Peyer's patch (tissue), 4 donors: Measurements from ENCODE around the gene IQCK. TPM values are rescaled to one million over a fixed set of nuclear protein-coding genes. Genes with fewer than 3 reads are reported as not detected.
"Not testable (repeated sequence)": the region's sequence is repeated elsewhere in the genome, so short reads cannot be mapped to it uniquely, and the experiment has no call there.

ENCODE experiments used
- DNase-seq, 3 donors: peaks; one replicate each; pipeline ENCODE4 v3.0.0-alpha.2; 2017 to 2019
- H3K27ac ChIP-seq, 4 donors: fragments of 200-600 bp; sonication (generic); one replicate each; pipeline ENCODE4 v1.5.1; 2016 to 2019
- H3K27me3 ChIP-seq, 2 donors: fragments of 200-600 bp; sonication (generic); one replicate each; pipeline ENCODE4 v1.5.1; 2019
- H3K36me3 ChIP-seq, 3 donors: fragments of 200-600 bp; sonication (generic); one replicate each; pipeline ENCODE4 v1.5.1; 2016 to 2019
- H3K4me1 ChIP-seq, 4 donors: fragments of 200-600 bp; sonication (generic); one replicate each; pipeline ENCODE4 v1.5.1; 2016 to 2019
- H3K4me3 ChIP-seq, 4 donors: fragments of 200-600 bp; sonication (generic); 1 replicate in 3 of 4; 2 replicates in 1 of 4; pipeline ENCODE4 v1.5.1; 2016 to 2019; ENCODE audit warnings: mild to moderate bottlenecking in 1 of 4
- H3K9me3 ChIP-seq, 4 donors: fragments of 200-600 bp; sonication (generic); one replicate each; pipeline ENCODE4 v1.5.1; 2016 to 2019; ENCODE audit warnings: mild to moderate bottlenecking in 1 of 4
- POLR2A ChIP-seq, 2 donors: fragments of 450-650 bp; IDR thresholded peaks; one replicate each; pipeline ENCODE4 v1.5.1; 2017; ENCODE audit warnings: antibody characterized with exemption in 2 of 2, mild to moderate bottlenecking in 2 of 2, moderate library complexity in 2 of 2
- total RNA-seq, 4 donors: library from RNA; depleted of rRNA; stranded (reverse); fragments of >200 nt; gene quantifications; one replicate each; pipeline ENCODE4 v1.1.0, GENCODE V29; 2016
- TF ChIP-seq, protein P1 (sequence below), 6 experiments: fragments of 450-650 bp in 4 of 6; fragments of 200-600 bp in 2 of 6; sonication (generic) in 1 of 6; IDR thresholded peaks; one replicate each; pipeline ENCODE4 v1.5.1; 2017 to 2019; ENCODE audit warnings: antibody characterized with exemption in 6 of 6, mild to moderate bottlenecking in 3 of 6, moderate library complexity in 1 of 6

The IQCK gene, protein sequence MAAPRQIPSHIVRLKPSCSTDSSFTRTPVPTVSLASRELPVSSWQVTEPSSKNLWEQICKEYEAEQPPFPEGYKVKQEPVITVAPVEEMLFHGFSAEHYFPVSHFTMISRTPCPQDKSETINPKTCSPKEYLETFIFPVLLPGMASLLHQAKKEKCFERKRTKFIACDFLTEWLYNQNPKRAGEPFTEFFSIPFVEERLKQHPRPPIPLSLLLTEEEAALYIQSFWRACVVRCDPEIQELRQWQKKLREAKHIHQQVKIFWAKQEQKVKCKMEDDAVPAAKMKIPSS
- 10 to 100 TPM in 2 of 4 donors, 1 to 10 TPM in 2; 8.2 to 42.9 (median 10.3) TPM for total RNA-seq

DNA sequence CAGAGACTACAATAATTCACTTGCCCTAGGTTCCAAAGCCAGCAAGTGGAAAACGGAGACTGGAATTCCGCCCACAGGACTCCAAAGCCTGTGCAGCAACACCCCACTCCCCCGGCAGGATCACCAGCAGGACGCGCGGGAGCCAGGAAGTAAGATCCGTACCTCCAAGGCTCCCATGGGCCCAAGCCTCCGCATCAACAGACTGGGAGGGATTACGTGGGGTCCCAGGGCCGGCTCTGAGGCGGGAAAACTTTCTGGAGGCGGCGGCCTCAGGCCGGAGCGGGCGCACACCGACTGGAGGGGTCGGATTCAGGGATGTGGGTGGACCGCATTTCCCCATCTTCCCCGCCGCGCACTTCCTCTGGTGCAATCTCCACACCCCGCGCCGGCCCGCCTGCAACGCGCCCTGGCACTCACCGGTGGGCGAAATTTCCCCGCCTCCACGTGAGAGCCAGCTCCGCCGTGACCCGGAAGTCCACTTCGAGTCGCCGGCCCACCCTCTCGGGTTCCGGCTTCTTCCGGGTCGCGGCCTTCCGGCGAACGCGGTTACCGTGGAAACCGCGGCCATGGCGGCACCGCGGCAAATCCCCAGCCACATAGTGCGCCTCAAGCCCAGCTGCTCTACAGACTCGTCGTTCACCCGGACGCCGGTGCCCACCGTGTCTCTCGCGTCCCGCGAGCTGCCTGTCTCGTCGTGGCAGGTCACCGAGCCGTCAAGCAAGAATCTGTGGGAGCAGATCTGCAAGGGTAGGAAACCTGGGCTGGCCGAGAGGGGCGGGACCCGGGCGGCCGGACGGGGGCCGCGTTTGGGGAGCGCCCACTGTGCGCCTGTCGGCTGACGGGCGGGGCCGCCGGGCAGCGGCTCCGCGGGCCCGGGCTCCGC is at the start of gene IQCK, which contains the start of gene KNOP1:
TSS of gene IQCK (plus strand) at position 531 of the 883 bp plus-strand sequence. CDS start at position 567, 36 bp downstream.
TSS of gene KNOP1 (minus strand) at position 487 of the 883 bp plus-strand sequence. CDS start 3,192 bp downstream, outside the sequence.
- TF ChIP-seq, protein P1, sequence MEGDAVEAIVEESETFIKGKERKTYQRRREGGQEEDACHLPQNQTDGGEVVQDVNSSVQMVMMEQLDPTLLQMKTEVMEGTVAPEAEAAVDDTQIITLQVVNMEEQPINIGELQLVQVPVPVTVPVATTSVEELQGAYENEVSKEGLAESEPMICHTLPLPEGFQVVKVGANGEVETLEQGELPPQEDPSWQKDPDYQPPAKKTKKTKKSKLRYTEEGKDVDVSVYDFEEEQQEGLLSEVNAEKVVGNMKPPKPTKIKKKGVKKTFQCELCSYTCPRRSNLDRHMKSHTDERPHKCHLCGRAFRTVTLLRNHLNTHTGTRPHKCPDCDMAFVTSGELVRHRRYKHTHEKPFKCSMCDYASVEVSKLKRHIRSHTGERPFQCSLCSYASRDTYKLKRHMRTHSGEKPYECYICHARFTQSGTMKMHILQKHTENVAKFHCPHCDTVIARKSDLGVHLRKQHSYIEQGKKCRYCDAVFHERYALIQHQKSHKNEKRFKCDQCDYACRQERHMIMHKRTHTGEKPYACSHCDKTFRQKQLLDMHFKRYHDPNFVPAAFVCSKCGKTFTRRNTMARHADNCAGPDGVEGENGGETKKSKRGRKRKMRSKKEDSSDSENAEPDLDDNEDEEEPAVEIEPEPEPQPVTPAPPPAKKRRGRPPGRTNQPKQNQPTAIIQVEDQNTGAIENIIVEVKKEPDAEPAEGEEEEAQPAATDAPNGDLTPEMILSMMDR (IDR thresholded peaks at IDR 0.05), result peak in 3 of 6 experiments; percentile 13 to 27 (median 20)
- peak in 1 of 2 donors; percentile 30 for TF ChIP-seq POLR2A (IDR thresholded peaks at IDR 0.05)
- Histone ChIP-seq H3K27ac (peak within 1 kb of the TSS; percentile 73 to 86 (median 78)), H3K36me3 (peaks cover 0 to 15% (median 0%) of the 10 kb centered on the region in 3 donors), H3K9me3 (no peaks in the 10 kb centered on the region), H3K4me1 (peaks cover 0 to 25% (median 2%) of the 10 kb centered on the region in 4 donors), H3K27me3 (no peaks in the 10 kb centered on the region), H3K4me3 (peak within 1 kb of the TSS; percentile 75 to 96 (median 84))
- peak; percentile 86 to 95 (median 91) for DNase-seq

DNA sequence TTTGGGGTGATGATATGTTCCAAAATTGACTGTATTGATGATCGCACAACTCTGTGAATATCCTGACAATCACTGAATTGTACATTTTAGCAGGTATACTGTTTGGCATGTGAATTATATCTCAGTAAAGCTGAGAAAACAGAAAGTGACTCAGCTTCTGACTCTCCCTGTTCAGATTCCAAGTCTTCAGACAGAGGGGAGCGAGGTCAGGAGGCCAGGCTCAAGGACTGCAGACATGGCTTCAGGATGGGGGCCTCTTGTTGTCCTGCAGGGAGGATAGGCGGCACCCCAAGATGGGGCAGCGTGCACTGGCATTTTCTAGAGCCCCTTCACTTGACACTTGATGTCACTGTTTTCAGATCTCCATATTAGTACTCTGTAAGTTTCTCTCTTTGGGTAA is 45.7 kb upstream of the IQCK start:
- DNase-seq, result no peak
- Histone ChIP-seq H3K36me3 (peaks cover 0 to 40% (median 0%) of the 10 kb centered on the region in 3 donors), H3K4me1 (no peaks in the 10 kb centered on the region), H3K27me3 (no peaks in the 10 kb centered on the region), H3K27ac (no peak overlapping the region), H3K9me3 (no peaks in the 10 kb centered on the region), H3K4me3 (no peak overlapping the region)
- TF ChIP-seq, protein P1 (IDR thresholded peaks at IDR 0.05), result no peak
- TF ChIP-seq POLR2A (IDR thresholded peaks at IDR 0.05), result no peak

DNA sequence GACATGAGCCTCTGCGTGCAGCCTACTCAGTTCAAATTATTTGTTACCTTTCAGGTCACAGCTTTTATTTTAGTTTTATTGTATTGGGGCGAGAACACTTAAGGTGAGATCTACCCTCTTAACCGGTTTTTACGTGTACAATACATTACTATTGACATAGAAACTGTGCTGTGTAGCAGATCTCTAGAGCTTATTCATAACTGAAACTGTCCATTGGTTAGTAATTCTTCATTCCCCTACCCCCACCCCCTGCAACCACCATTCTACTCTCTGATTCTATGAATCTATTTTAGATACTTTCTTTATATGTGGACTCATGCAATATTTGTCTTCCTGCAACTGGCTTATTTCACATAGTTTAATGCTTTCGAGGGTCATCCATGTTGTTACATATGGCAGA is 43.6 kb upstream of the IQCK start:
- Histone ChIP-seq H3K4me1 (no peaks in the 10 kb centered on the region), H3K27ac (no peak overlapping the region), H3K9me3 (no peaks in the 10 kb centered on the region), H3K36me3 (peaks cover 0 to 31% (median 0%) of the 10 kb centered on the region in 3 donors), H3K27me3 (no peaks in the 10 kb centered on the region), H3K4me3 (no peak overlapping the region)
- no peak for DNase-seq
- no peak for TF ChIP-seq POLR2A (IDR thresholded peaks at IDR 0.05)
- TF ChIP-seq, protein P1 (IDR thresholded peaks at IDR 0.05), result no peak

DNA sequence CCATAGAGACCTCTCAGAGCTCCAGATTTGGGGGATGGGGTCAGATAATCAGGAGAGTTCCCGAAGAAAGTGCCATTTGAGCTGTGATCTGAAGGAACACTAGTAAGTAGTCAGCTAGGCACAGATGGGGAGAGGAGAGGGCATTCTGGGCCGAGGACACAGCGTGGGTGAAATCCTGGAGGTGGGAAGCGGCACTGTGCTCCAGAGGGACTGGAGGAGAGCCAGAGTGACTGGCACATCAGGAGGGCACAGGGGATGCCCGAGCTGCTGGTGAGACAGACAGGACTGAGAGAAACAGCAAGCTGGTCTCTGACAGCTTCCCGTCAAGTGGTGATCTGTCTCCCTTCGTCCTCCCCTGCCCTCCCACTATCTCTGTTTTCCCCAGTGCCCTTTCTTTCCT is 40.7 kb upstream of the IQCK start:
- TF ChIP-seq, protein P1 (IDR thresholded peaks at IDR 0.05), result no peak
- no peak for TF ChIP-seq POLR2A (IDR thresholded peaks at IDR 0.05)
- Histone ChIP-seq H3K4me1 (no peaks in the 10 kb centered on the region), H3K4me3 (no peak overlapping the region), H3K36me3 (peaks cover 0 to 14% (median 0%) of the 10 kb centered on the region in 3 donors), H3K9me3 (no peaks in the 10 kb centered on the region), H3K27me3 (no peaks in the 10 kb centered on the region), H3K27ac (no peak overlapping the region)
- no peak for DNase-seq

DNA sequence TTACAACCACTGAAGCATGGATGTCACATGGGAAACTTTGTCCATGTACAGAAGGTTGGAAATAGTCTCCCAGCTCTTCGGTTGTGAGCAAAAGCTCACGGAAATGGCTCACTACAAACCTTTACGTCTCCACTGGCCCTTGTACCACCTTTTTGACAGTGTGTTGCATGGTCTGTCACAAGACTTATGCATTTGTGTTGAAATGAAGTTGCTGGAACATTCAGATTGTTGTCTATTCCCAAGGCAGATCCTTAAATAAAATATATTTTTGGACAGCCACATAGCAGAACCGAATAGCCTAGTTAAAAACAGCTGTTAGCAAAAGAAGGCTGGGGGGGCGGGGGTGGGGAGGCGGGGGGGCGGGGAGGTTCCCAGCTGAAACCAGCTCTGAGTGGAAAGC is 39.3 kb upstream of the IQCK start:
- Histone ChIP-seq H3K4me3 (no peak overlapping the region), H3K27ac (no peak overlapping the region), H3K27me3 (no peaks in the 10 kb centered on the region), H3K36me3 (peaks cover 0 to 28% (median 0%) of the 10 kb centered on the region in 3 donors), H3K4me1 (no peaks in the 10 kb centered on the region), H3K9me3 (no peaks in the 10 kb centered on the region)
- TF ChIP-seq POLR2A (IDR thresholded peaks at IDR 0.05), result no peak
- TF ChIP-seq, protein P1 (IDR thresholded peaks at IDR 0.05), result no peak
- DNase-seq, result no peak

DNA sequence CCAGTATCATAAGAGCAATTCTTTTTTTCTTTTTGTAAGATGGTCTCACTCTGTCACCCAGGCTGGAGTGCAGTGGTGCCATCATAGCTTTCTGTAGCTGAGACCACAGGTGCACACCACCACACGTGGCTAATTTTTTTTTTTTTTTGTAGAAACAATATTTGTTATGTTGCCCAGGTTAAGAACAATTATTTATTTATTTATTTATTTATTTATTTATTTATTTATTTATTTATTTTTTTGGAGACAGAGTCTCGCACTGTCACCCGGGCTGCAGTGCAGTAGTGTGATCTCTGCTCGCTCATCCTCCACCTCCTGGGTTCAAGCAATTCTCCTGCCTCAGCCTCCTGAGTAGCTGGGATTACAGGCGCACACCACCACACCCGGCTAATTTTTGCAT is 38.8 kb upstream of the IQCK start:
- H3K36me3 ChIP-seq, result peaks cover 0 to 33% (median 0%) of the 10 kb centered on the region in 3 donors
- H3K4me1 ChIP-seq, result not testable (repeated sequence)

More for the DNA sequence above, 38.8 kb upstream of the IQCK start:
- H3K27me3 ChIP-seq, H3K9me3 ChIP-seq, DNase-seq, H3K4me3 ChIP-seq, H3K27ac ChIP-seq: not testable (repeated sequence)
